ENCODE measurements around the gene AP2S1.

DNA sequence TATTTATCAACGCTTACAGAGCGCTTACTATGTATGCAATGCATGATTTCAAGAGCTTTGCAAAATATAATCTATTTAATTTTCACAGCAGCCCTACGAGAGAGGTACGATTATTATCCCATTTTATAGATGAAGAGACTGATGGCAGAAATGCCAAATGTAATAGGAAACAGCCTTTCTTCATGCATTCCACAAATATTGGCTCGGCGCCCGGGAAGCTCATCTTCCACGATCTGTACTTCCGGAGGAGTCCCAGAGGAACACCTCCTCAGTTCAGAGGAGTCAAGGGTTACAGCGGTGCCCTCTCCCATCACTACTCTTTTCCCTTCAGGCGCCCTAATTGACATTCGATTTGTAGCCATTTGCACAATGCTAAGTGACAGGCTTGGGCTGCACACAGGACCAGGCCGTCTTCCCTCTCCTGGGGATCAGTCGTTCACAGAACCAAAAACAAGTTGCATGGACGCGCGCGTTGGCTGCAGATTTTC lies 9.0 kb upstream of the AP2S1 start:
- TF ChIP-seq, protein P1, sequence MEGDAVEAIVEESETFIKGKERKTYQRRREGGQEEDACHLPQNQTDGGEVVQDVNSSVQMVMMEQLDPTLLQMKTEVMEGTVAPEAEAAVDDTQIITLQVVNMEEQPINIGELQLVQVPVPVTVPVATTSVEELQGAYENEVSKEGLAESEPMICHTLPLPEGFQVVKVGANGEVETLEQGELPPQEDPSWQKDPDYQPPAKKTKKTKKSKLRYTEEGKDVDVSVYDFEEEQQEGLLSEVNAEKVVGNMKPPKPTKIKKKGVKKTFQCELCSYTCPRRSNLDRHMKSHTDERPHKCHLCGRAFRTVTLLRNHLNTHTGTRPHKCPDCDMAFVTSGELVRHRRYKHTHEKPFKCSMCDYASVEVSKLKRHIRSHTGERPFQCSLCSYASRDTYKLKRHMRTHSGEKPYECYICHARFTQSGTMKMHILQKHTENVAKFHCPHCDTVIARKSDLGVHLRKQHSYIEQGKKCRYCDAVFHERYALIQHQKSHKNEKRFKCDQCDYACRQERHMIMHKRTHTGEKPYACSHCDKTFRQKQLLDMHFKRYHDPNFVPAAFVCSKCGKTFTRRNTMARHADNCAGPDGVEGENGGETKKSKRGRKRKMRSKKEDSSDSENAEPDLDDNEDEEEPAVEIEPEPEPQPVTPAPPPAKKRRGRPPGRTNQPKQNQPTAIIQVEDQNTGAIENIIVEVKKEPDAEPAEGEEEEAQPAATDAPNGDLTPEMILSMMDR (optimal IDR thresholded peaks at IDR 0.05 in 1 of 3, IDR thresholded peaks at IDR 0.05 in 1 of 3, conservative IDR thresholded peaks at IDR 0.05 in 1 of 3; ENCODE audit: extremely low read depth in 1 of 3, insufficient read depth in 2 of 3, low read length in 3 of 3), result no peak
- no peak for TF ChIP-seq EZH2 (IDR thresholded peaks at IDR 0.05; ENCODE audit: low read length)

All from keratinocyte (primary cell).